Gastrocnemius medialis (tissue), 4 donors: ENCODE results near the gene WDR13.

ENCODE experiments used
- POLR2A ChIP-seq, 2 donors: fragments of 450-650 bp; IDR thresholded peaks; one replicate each; pipeline ENCODE4 v1.6.1; 2017; ENCODE audit warnings: antibody characterized with exemption in 2 of 2, mild to moderate bottlenecking in 2 of 2, moderate library complexity in 2 of 2
- TF ChIP-seq, protein P1 (sequence below), 5 experiments: fragments of 450-650 bp in 3 of 5; fragments of 200-600 bp in 2 of 5; sonication (generic) in 2 of 5; IDR thresholded peaks in 4 of 5; conservative IDR thresholded peaks in 1 of 5; 1 replicate in 4 of 5; 2 replicates in 1 of 5; pipeline ENCODE4 v1.5.1; 2016 to 2019; ENCODE audit warnings: antibody characterized with exemption in 5 of 5, mild to moderate bottlenecking in 3 of 5, moderate library complexity in 3 of 5

- TF ChIP-seq, protein P1, sequence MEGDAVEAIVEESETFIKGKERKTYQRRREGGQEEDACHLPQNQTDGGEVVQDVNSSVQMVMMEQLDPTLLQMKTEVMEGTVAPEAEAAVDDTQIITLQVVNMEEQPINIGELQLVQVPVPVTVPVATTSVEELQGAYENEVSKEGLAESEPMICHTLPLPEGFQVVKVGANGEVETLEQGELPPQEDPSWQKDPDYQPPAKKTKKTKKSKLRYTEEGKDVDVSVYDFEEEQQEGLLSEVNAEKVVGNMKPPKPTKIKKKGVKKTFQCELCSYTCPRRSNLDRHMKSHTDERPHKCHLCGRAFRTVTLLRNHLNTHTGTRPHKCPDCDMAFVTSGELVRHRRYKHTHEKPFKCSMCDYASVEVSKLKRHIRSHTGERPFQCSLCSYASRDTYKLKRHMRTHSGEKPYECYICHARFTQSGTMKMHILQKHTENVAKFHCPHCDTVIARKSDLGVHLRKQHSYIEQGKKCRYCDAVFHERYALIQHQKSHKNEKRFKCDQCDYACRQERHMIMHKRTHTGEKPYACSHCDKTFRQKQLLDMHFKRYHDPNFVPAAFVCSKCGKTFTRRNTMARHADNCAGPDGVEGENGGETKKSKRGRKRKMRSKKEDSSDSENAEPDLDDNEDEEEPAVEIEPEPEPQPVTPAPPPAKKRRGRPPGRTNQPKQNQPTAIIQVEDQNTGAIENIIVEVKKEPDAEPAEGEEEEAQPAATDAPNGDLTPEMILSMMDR (IDR thresholded peaks at IDR 0.05 in 4 of 5, conservative IDR thresholded peaks at IDR 0.05 in 1 of 5) = no peak
- no peak for TF ChIP-seq POLR2A (IDR thresholded peaks at IDR 0.05)
Observed at GRCh38 chrX:48579259-48579658, 18.0 kb upstream of the WDR13 start.
